H9 (cell line): ENCODE results near the gene UPF1. TPM values are rescaled to one million over a fixed set of nuclear protein-coding genes. Genes with fewer than 3 reads are reported as not detected.

Experiments used
- DNase-seq: peaks from one replicate; pipeline ENCODE4 v3.0.0-alpha.2; 2017
- H2AFZ ChIP-seq: one replicate; pipeline ENCODE4 v1.6.1; 2013; ENCODE audit warnings: mild to moderate bottlenecking, low read length, control low read depth, moderate library complexity
- H2AK5ac ChIP-seq: 2 replicates; pipeline ENCODE4 v1.6.1; 2013; ENCODE audit warnings: low read length, control low read depth, mixed read lengths; ENCODE audit not compliant: insufficient read length
- H2BK120ac ChIP-seq: one replicate; pipeline ENCODE4 v1.6.1; 2013; ENCODE audit warnings: low read depth, mild to moderate bottlenecking, low read length, control low read depth, inconsistent platforms; ENCODE audit not compliant: poor library complexity, severe bottlenecking
- H2BK12ac ChIP-seq: 2 replicates; pipeline ENCODE4 v1.6.1; 2013; ENCODE audit warnings: low read length, control low read depth, mixed read lengths, low read depth; ENCODE audit not compliant: insufficient read length
- H2BK15ac ChIP-seq: 2 replicates; pipeline ENCODE4 v1.6.1; 2013; ENCODE audit warnings: low read depth, low read length, control low read depth
- H2BK20ac ChIP-seq: one replicate; pipeline ENCODE4 v1.6.1; 2013; ENCODE audit warnings: low read depth, mild to moderate bottlenecking, low read length, control low read depth, inconsistent platforms; ENCODE audit not compliant: poor library complexity, severe bottlenecking
- H2BK5ac ChIP-seq: 2 replicates; pipeline ENCODE4 v1.6.1; 2013; ENCODE audit warnings: low read length, control low read depth, mixed read lengths; ENCODE audit not compliant: insufficient read length
- H3K14ac ChIP-seq: 2 replicates; pipeline ENCODE4 v1.6.1; 2013; ENCODE audit warnings: low read length, control low read depth; ENCODE audit not compliant: insufficient read depth
- H3K18ac ChIP-seq: 2 replicates; pipeline ENCODE4 v1.6.1; 2013; ENCODE audit warnings: low read depth, mild to moderate bottlenecking, mixed read lengths, low read length, control low read depth; ENCODE audit not compliant: insufficient read length
- H3K23ac ChIP-seq: 2 replicates; pipeline ENCODE4 v1.6.1; 2013; ENCODE audit warnings: low read length, control low read depth, mixed read lengths, low read depth; ENCODE audit not compliant: insufficient read length
- H3K23me2 ChIP-seq: 2 replicates; pipeline ENCODE4 v1.6.1; 2013; ENCODE audit warnings: low read depth, mild to moderate bottlenecking, mixed read lengths, low read length, control low read depth; ENCODE audit not compliant: insufficient read length, poor library complexity, severe bottlenecking
- H3K27ac ChIP-seq: 2 replicates; pipeline ENCODE4 v1.5.1; 2013; ENCODE audit warnings: low read length, control low read depth, mixed read lengths, low read depth; ENCODE audit not compliant: insufficient read length
- H3K27me3 ChIP-seq: 2 replicates; pipeline ENCODE4 v1.6.1; 2013; ENCODE audit warnings: low read length, control low read depth, inconsistent platforms; ENCODE audit not compliant: insufficient read depth
- H3K4ac ChIP-seq: 2 replicates; pipeline ENCODE4 v1.6.1; 2013; ENCODE audit warnings: low read depth, mild to moderate bottlenecking, control low read depth, inconsistent platforms, low read length, moderate library complexity
- H3K4me1 ChIP-seq: 2 replicates; pipeline ENCODE4 v1.6.1; 2013; ENCODE audit warnings: low read length, control low read depth, inconsistent platforms; ENCODE audit not compliant: insufficient read depth
- H3K4me2 ChIP-seq: 2 replicates; pipeline ENCODE4 v1.6.1; 2013; ENCODE audit warnings: low read length, control low read depth, mixed read lengths; ENCODE audit not compliant: insufficient read length, insufficient read depth
- H3K56ac ChIP-seq: 2 replicates; pipeline ENCODE4 v1.6.1; 2013; ENCODE audit warnings: low read depth, mild to moderate bottlenecking, mixed read lengths, low read length, control low read depth; ENCODE audit not compliant: insufficient read length
- H3K79me1 ChIP-seq: 2 replicates; pipeline ENCODE4 v1.6.1; 2013; ENCODE audit warnings: low read depth, mild to moderate bottlenecking, moderate library complexity, low read length, control low read depth, inconsistent platforms; ENCODE audit not compliant: insufficient read depth, poor library complexity, severe bottlenecking
- H3K79me2 ChIP-seq: 2 replicates; pipeline ENCODE4 v1.6.1; 2013; ENCODE audit warnings: low read length, control low read depth, inconsistent platforms; ENCODE audit not compliant: insufficient read depth
- H3K9ac ChIP-seq: 2 replicates; pipeline ENCODE4 v1.6.1; 2013; ENCODE audit warnings: low read length, control low read depth, mixed read lengths; ENCODE audit not compliant: insufficient read length; ENCODE audit errors: extremely low read depth
- H3K9me3 ChIP-seq: one replicate; pipeline ENCODE4 v1.6.1; 2013; ENCODE audit warnings: low read depth, low read length, inconsistent platforms; ENCODE audit not compliant: control insufficient read depth
- H3T11ph ChIP-seq: one replicate; pipeline ENCODE4 v1.6.1; 2013; ENCODE audit warnings: mild to moderate bottlenecking, low read length, control low read depth, inconsistent platforms
- H4K20me1 ChIP-seq: one replicate; pipeline ENCODE4 v1.6.1; 2013; ENCODE audit not compliant: control insufficient read depth, insufficient read length, insufficient read depth
- H4K5ac ChIP-seq: 2 replicates; pipeline ENCODE4 v1.6.1; 2013; ENCODE audit warnings: low read depth, mild to moderate bottlenecking, mixed read lengths, low read length, control low read depth; ENCODE audit not compliant: insufficient read length
- H4K8ac ChIP-seq: replicated peaks from 2 replicates; pipeline ENCODE4 v1.6.1; 2013; ENCODE audit warnings: low read length, control low read depth, mixed read lengths, low read depth; ENCODE audit not compliant: insufficient read length
- H4K91ac ChIP-seq: 2 replicates; pipeline ENCODE4 v1.6.1; 2013; ENCODE audit warnings: low read depth, mild to moderate bottlenecking, moderate library complexity, mixed read lengths, low read length, control low read depth; ENCODE audit not compliant: insufficient read length
- H3K27ac Mint-ChIP-seq, 3 experiments: 2 replicates in 2 of 3; 3 replicates in 1 of 3; pipeline ENCODE4 v1.8.0; 2020 to 2021; ENCODE audit warnings: mixed read lengths in 3 of 3, mild to moderate bottlenecking in 1 of 3, moderate library complexity in 1 of 3
- H3K27me3 Mint-ChIP-seq: 2 replicates; pipeline ENCODE4 v1.8.0; 2021; ENCODE audit warnings: low read depth, mild to moderate bottlenecking, moderate library complexity, mixed read lengths
- H3K36me3 Mint-ChIP-seq, 3 experiments: 2 replicates in 2 of 3; 3 replicates in 1 of 3; pipeline ENCODE4 v1.8.0; 2020 to 2021; ENCODE audit warnings: low read depth in 3 of 3, mixed read lengths in 3 of 3; ENCODE audit not compliant: insufficient read depth in 1 of 3
- H3K4me1 Mint-ChIP-seq, 2 experiments: 2 replicates each; pipeline ENCODE4 v1.8.0; 2020; ENCODE audit warnings: mixed read lengths in 2 of 2
- H3K4me3 Mint-ChIP-seq, 2 experiments: 2 replicates in 1 of 2; 3 replicates in 1 of 2; pipeline ENCODE4 v1.8.0; 2020 to 2021; ENCODE audit warnings: mild to moderate bottlenecking in 2 of 2, mixed read lengths in 2 of 2, moderate library complexity in 1 of 2
- H3K9me3 Mint-ChIP-seq, 2 experiments: 2 replicates in 1 of 2; 3 replicates in 1 of 2; pipeline ENCODE4 v1.8.0; 2020; ENCODE audit warnings: mild to moderate bottlenecking in 2 of 2, mixed read lengths in 2 of 2, moderate library complexity in 1 of 2
- WGBS: extraction: QIAGEN DNeasy Blood & Tissue Kit; methylation state at CpG from one replicate; pipeline ENCODE4 v1.1.7; 2013; ENCODE audit warnings: missing lambda C conversion rate, low lambda C conversion rate, mixed read lengths; ENCODE audit not compliant: insufficient read length; ENCODE audit errors: extremely low coverage; 5-methylcytosine and 5-hydroxymethylcytosine counted together
- total RNA-seq: library from RNA; stranded (reverse); gene quantifications from 2 replicates; pipeline ENCODE4 v1.2.1, GENCODE V29; 2021
- TF ChIP-seq, protein P1 (sequence below): fragments of 200-600 bp; sonication (generic); conservative IDR thresholded peaks from 3 replicates; pipeline ENCODE4 v1.8.0; 2021; ENCODE audit warnings: antibody characterized with exemption, mild to moderate bottlenecking

The UPF1 gene
- total RNA-seq, 1 experiment from 2014 or later = 85.4 TPM

DNA sequence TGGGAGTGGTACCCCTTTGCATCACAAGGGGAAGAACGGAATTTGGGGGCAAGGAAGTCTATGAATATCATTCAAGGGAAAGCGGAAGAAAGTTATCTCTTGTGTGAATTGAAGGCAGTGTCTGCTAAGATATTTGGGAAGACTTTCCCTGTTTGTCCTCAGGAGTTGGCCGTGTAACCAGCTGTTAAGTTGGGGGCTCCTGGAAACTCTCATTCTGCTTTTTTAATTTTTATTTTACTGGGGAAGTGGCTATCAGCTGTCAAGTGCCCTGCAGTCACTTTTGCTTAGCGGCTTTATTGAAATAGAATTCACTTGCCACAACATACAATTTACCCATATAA lies 2.9 kb downstream of the UPF1 start:
- no peak overlapping the region for H2AFZ ChIP-seq
- Mint-ChIP-seq H3K4me1 (peaks cover 38% of the 10 kb centered on the region in 2 experiments), H3K36me3 (peaks cover 24 to 48% (median 31%) of the 10 kb centered on the region in 3 experiments), H3K4me3 (peak overlapping the region; percentile 92 to 98), H3K27me3 (peaks cover 9% of the 10 kb centered on the region), H3K27ac (peak overlapping the region in 1 of 3 experiments; percentile 92; a peak in 3 of 7 replicates), H3K9me3 (no peaks in the 10 kb centered on the region)
- H2BK120ac ChIP-seq = no peak overlapping the region
- peaks cover 3% of the 10 kb centered on the region for H3K79me1 ChIP-seq
- H3K14ac ChIP-seq = no peak overlapping the region
- H3K27ac ChIP-seq = no peak overlapping the region
- H3K23ac ChIP-seq = no peak overlapping the region
- H3K23me2 ChIP-seq = peaks cover 8% of the 10 kb centered on the region
- H3K56ac ChIP-seq = no peak overlapping the region
- H3K4ac ChIP-seq = no peak overlapping the region
- H3K9me3 ChIP-seq = no peaks in the 10 kb centered on the region
- no peak overlapping the region for H2BK5ac ChIP-seq
- H4K20me1 ChIP-seq = no peaks in the 10 kb centered on the region
- no peak overlapping the region for H2BK20ac ChIP-seq
- H3T11ph ChIP-seq = no peak overlapping the region
- H4K8ac ChIP-seq = no peak overlapping the region
- no peak overlapping the region for H4K91ac ChIP-seq
- WGBS = no CpG with 5 or more reads among the region's 4 CpGs
- H2BK15ac ChIP-seq = no peak overlapping the region
- H3K79me2 ChIP-seq = peaks cover 47% of the 10 kb centered on the region; the same call in 1 of the 2 replicates
- TF ChIP-seq, protein P1, sequence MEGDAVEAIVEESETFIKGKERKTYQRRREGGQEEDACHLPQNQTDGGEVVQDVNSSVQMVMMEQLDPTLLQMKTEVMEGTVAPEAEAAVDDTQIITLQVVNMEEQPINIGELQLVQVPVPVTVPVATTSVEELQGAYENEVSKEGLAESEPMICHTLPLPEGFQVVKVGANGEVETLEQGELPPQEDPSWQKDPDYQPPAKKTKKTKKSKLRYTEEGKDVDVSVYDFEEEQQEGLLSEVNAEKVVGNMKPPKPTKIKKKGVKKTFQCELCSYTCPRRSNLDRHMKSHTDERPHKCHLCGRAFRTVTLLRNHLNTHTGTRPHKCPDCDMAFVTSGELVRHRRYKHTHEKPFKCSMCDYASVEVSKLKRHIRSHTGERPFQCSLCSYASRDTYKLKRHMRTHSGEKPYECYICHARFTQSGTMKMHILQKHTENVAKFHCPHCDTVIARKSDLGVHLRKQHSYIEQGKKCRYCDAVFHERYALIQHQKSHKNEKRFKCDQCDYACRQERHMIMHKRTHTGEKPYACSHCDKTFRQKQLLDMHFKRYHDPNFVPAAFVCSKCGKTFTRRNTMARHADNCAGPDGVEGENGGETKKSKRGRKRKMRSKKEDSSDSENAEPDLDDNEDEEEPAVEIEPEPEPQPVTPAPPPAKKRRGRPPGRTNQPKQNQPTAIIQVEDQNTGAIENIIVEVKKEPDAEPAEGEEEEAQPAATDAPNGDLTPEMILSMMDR = no peak
- H3K4me1 ChIP-seq = no peaks in the 10 kb centered on the region; the same call in 1 of the 2 replicates
- DNase-seq = no peak
- no peaks in the 10 kb centered on the region for H3K27me3 ChIP-seq
- no peak overlapping the region for H3K18ac ChIP-seq
- H3K4me2 ChIP-seq = peak overlapping the region; percentile 90
- no peak overlapping the region for H4K5ac ChIP-seq
- H2AK5ac ChIP-seq = no peak overlapping the region
- H2BK12ac ChIP-seq = no peak overlapping the region
- H3K9ac ChIP-seq = no peak overlapping the region
